ENCODE data around the gene ANXA2R.
"Not testable (repeated sequence)": the region's sequence is repeated elsewhere in the genome, so short reads cannot be mapped to it uniquely, and the experiment has no call there.

Gene ANXA2R

DNA sequence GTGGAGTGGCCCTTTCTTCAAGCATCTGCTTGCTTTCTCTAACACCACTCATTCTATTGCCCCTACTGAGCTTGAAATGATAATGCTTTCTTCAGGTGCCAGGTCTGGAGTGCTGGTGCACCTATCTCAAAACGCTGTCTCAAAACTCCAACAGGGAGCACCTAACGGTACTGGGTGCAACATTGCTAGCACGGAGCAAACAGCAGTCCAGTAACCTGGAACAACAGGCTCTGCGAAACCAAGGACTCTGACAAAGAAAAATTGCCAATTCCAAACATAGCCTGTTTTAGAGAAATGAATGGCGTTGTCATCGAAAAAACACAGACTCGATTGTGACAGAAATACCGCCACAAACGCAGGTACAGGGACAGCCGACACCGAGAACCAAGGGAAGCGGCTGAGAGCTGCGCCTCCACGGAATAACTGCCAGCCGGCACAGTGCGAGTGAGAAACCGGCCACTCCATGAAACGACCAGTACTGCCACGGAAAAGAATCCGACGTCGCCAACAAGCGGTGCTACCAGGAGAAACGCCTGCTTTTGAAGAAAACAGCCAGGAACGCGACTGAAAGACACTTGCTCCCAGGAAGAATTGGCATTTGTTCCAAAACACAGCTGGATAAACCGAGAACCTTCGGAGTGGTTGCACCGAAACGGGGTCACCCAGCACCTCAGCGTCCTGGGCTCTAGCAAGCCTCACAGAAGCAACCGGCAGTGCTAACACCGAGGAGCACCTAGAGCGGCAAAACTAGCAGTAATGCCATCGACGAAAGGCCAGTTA lies 3.1 kb downstream of the ANXA2R start:
- no peak for DNase-seq (ENCODE audit: low spot score)
- Histone ChIP-seq H3K4me3 (peak overlapping the region; percentile 63), H3K27ac (peak overlapping the region; percentile 19 to 75)
- no peak for TF ChIP-seq CTCF (IDR thresholded peaks at IDR 0.05)

GRCh38 chr5:43036409-43036808 lies 3.7 kb downstream of the ANXA2R start:
- no peak for TF ChIP-seq CTCF (IDR thresholded peaks at IDR 0.05)
- H3K27ac ChIP-seq = no peak overlapping the region
- no peak for DNase-seq (ENCODE audit: low spot score)
- H3K4me3 ChIP-seq = no peak overlapping the region

DNA sequence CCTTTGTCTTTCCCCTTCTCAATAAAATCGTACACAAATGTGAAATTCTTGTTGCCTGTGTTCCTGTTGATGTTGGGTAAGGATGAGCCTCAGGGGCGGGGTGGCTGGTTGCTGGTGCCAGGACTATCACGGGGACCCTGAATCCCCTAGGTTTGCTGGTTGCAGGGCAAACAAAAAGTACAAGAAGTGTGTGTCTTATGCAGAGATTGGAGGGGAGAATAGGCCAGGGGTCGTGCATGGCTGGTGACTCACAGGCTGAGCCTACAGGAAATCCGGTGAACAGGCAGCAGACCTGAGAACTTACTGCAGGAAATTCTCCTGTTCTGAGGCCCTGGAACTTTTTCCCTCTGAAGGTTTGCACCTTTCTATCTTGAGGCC lies 5.5 kb downstream of the ANXA2R start:
- Histone ChIP-seq H3K4me3 (no peak overlapping the region), H3K27ac (peak overlapping the region in 1 of 2 donors; percentile 26)
- no peak for DNase-seq (ENCODE audit: low spot score)
- no peak for TF ChIP-seq CTCF (IDR thresholded peaks at IDR 0.05)

GRCh38 chr5:43033841-43034590 lies 6.1 kb downstream of the ANXA2R start:
- Histone ChIP-seq H3K27ac (peak overlapping the region in 1 of 2 donors; percentile 26), H3K4me3 (peak overlapping the region; percentile 28)
- TF ChIP-seq CTCF (IDR thresholded peaks at IDR 0.05) = no peak
- no peak for DNase-seq (ENCODE audit: low spot score)

GRCh38 chr5:43027054-43027785 lies 12.9 kb downstream of the ANXA2R start:
- no peak overlapping the region for H3K4me3 ChIP-seq
- no peak overlapping the region for H3K27ac ChIP-seq
- DNase-seq (ENCODE audit: low spot score) = no peak
- no peak for TF ChIP-seq CTCF (IDR thresholded peaks at IDR 0.05)

GRCh38 chr5:43025184-43025950 lies 14.8 kb downstream of the ANXA2R start:
- not testable (repeated sequence) for H3K27ac ChIP-seq; DNase-seq (ENCODE audit: low spot score); H3K4me3 ChIP-seq

- H3K4me3 ChIP-seq = no peak overlapping the region
- no peak overlapping the region for H3K27ac ChIP-seq
- no peak for DNase-seq (ENCODE audit: low spot score)
- TF ChIP-seq CTCF (IDR thresholded peaks at IDR 0.05) = no peak
These were observed 15.9 kb downstream of the ANXA2R start for GRCh38 chr5:43024217-43024616.
